Spinal cord (tissue), 10 donors: ENCODE measurements around the gene LAMA3. TPM values are rescaled to one million over a fixed set of nuclear protein-coding genes. Genes with fewer than 3 reads are reported as not detected.

Source experiments
- DNase-seq, 6 donors: peaks; one replicate each; pipeline versions ENCODE4 v3.0.0 to v3.0.0-alpha.2; 2013 to 2015; ENCODE audit warnings: low spot score in 6 of 6, low read depth in 4 of 6
- H3K27ac ChIP-seq: one replicate; pipeline ENCODE4 v1.5.1; 2013; ENCODE audit warnings: low read depth, low read length, control low read depth
- H3K27me3 ChIP-seq: one replicate; pipeline ENCODE4 v1.6.1; 2013; ENCODE audit warnings: low read length; ENCODE audit not compliant: control insufficient read depth, insufficient read depth
- H3K36me3 ChIP-seq: one replicate; pipeline ENCODE4 v1.6.1; 2013; ENCODE audit warnings: low read length; ENCODE audit not compliant: control insufficient read depth, insufficient read depth
- H3K4me1 ChIP-seq: one replicate; pipeline ENCODE4 v1.6.1; 2013; ENCODE audit warnings: low read length; ENCODE audit not compliant: control insufficient read depth, insufficient read depth
- H3K4me3 ChIP-seq: one replicate; pipeline ENCODE4 v1.5.1; 2013; ENCODE audit warnings: low read depth, low read length, control low read depth
- H3K9me3 ChIP-seq: one replicate; pipeline ENCODE4 v1.6.1; 2013; ENCODE audit warnings: low read length; ENCODE audit not compliant: control insufficient read depth, insufficient read depth
- WGBS: methylation state at CpG from one replicate; pipeline ENCODE4 v1.1.5; 2013; ENCODE audit warnings: missing lambda C conversion rate; ENCODE audit not compliant: insufficient coverage; 5-methylcytosine and 5-hydroxymethylcytosine counted together
- polyA plus RNA-seq, 2 donors: library from polyadenylated mRNA; unstranded; fragments of 120-200 nt; gene quantifications; one replicate each; pipeline ENCODE4 v1.2.1, GENCODE V29; 2013; ENCODE audit not compliant: insufficient read length in 2 of 2
- total RNA-seq, 2 donors: library from RNA; depleted of rRNA in 1 of 2; stranded (reverse); fragments of 120-200 nt in 1 of 2; fragments of >200 nt in 1 of 2; gene quantifications; one replicate each; pipeline versions ENCODE4 v1.2.3 to v1.2.4, GENCODE V29; 2013 to 2014
- donor health status: healthy.

The LAMA3 gene
- total and polyA plus RNA-seq, 4 donors = 5.8 to 10.4 (median 8.1) TPM

GRCh38 chr18:23648940-23649607, 40.2 kb upstream of the LAMA3 start:
- no peak for DNase-seq
- Histone ChIP-seq H3K9me3 (no peaks in the 10 kb centered on the region), H3K27ac (no peak overlapping the region), H3K4me1 (no peaks in the 10 kb centered on the region), H3K27me3 (no peaks in the 10 kb centered on the region), H3K36me3 (peaks cover 3% of the 10 kb centered on the region), H3K4me3 (no peak overlapping the region)
- WGBS = 76% methylated on average over 7 of the region's 8 CpGs

GRCh38 chr18:23650968-23651927, 38.0 kb upstream of the LAMA3 start:
- WGBS = 20% methylated on average over 1 of the region's 6 CpGs
- Histone ChIP-seq H3K27ac (no peak overlapping the region), H3K4me3 (no peak overlapping the region), H3K4me1 (no peaks in the 10 kb centered on the region), H3K36me3 (peaks cover 3% of the 10 kb centered on the region), H3K9me3 (no peaks in the 10 kb centered on the region), H3K27me3 (no peaks in the 10 kb centered on the region)
- peak in 1 of 6 donors; percentile 30 for DNase-seq

- peaks cover 3% of the 10 kb centered on the region for H3K36me3 ChIP-seq
- 71% methylated on average over 1 of the region's 6 CpGs for WGBS
- no peak overlapping the region for H3K4me3 ChIP-seq
- no peaks in the 10 kb centered on the region for H3K4me1 ChIP-seq
- H3K27me3 ChIP-seq = no peaks in the 10 kb centered on the region
- H3K27ac ChIP-seq = no peak overlapping the region
- no peak for DNase-seq
- no peaks in the 10 kb centered on the region for H3K9me3 ChIP-seq
Measured at GRCh38 chr18:23652232-23652631, 37.0 kb upstream of the LAMA3 start.

GRCh38 chr18:23658285-23658684, 31.0 kb upstream of the LAMA3 start:
- 100% methylated on average over 3 of the region's 5 CpGs for WGBS
- H3K27ac ChIP-seq = no peak overlapping the region
- H3K9me3 ChIP-seq = no peaks in the 10 kb centered on the region
- H3K27me3 ChIP-seq = peaks cover 5% of the 10 kb centered on the region
- no peak for DNase-seq
- no peak overlapping the region for H3K4me3 ChIP-seq
- peaks cover 7% of the 10 kb centered on the region for H3K4me1 ChIP-seq
- H3K36me3 ChIP-seq = no peaks in the 10 kb centered on the region

GRCh38 chr18:23661735-23662308, 27.4 kb upstream of the LAMA3 start:
- H3K27ac ChIP-seq = no peak overlapping the region
- H3K27me3 ChIP-seq = peaks cover 6% of the 10 kb centered on the region
- 68% methylated on average over 6 of the region's 9 CpGs for WGBS
- peak in 1 of 6 donors; percentile 5 for DNase-seq
- H3K36me3 ChIP-seq = no peaks in the 10 kb centered on the region
- H3K4me1 ChIP-seq = peaks cover 7% of the 10 kb centered on the region
- H3K4me3 ChIP-seq = peak overlapping the region; percentile 35
- H3K9me3 ChIP-seq = no peaks in the 10 kb centered on the region

- peaks cover 7% of the 10 kb centered on the region for H3K4me1 ChIP-seq
- WGBS = 1% methylated on average over 67 of the region's 86 CpGs
- no peak within 1 kb of the TSS for H3K27ac ChIP-seq
- no peaks in the 10 kb centered on the region for H3K9me3 ChIP-seq
- DNase-seq = peak; percentile 21 to 84 (median 44)
- peak within 1 kb of the TSS; percentile 35 for H3K4me3 ChIP-seq
- H3K36me3 ChIP-seq = no peaks in the 10 kb centered on the region
- H3K27me3 ChIP-seq = peaks cover 6% of the 10 kb centered on the region
Measured at GRCh38 chr18:23662309-23663263, 26.7 kb upstream of the LAMA3 start, which contains the start of gene ANKRD29. TSS of gene ANKRD29 (minus strand) at chr18:23662911. CDS start at chr18:23662730, 181 bp downstream.

- Histone ChIP-seq H3K27ac (no peak overlapping the region), H3K4me1 (peaks cover 7% of the 10 kb centered on the region), H3K9me3 (no peaks in the 10 kb centered on the region), H3K4me3 (no peak overlapping the region), H3K36me3 (no peaks in the 10 kb centered on the region), H3K27me3 (peaks cover 6% of the 10 kb centered on the region)
- no peak for DNase-seq
- WGBS = 60% methylated on average over 4 of the region's 6 CpGs
Measured at GRCh38 chr18:23664674-23665073, 24.6 kb upstream of the LAMA3 start.

GRCh38 chr18:23667114-23667513, 22.1 kb upstream of the LAMA3 start:
- no peak overlapping the region for H3K4me3 ChIP-seq
- no peaks in the 10 kb centered on the region for H3K36me3 ChIP-seq
- H3K4me1 ChIP-seq = peaks cover 6% of the 10 kb centered on the region
- H3K9me3 ChIP-seq = no peaks in the 10 kb centered on the region
- no peak overlapping the region for H3K27ac ChIP-seq
- peaks cover 4% of the 10 kb centered on the region for H3K27me3 ChIP-seq
- 80% methylated on average over 1 of the region's 1 CpG for WGBS
- no peak for DNase-seq

- H3K4me3 ChIP-seq = no peak overlapping the region
- H3K4me1 ChIP-seq = no peaks in the 10 kb centered on the region
- no peak overlapping the region for H3K27ac ChIP-seq
- peaks cover 2% of the 10 kb centered on the region for H3K27me3 ChIP-seq
- H3K9me3 ChIP-seq = no peaks in the 10 kb centered on the region
- no peaks in the 10 kb centered on the region for H3K36me3 ChIP-seq
- no peak for DNase-seq
- WGBS = 57% methylated on average over 4 of the region's 4 CpGs
Measured at GRCh38 chr18:23668731-23669130, 20.5 kb upstream of the LAMA3 start.
